Astrocyte of the hippocampus (primary cell): ENCODE data around the gene FIBCD1.

Experiments
- DNase-seq: peaks from one replicate; pipeline ENCODE4 v3.0.0; 2011; ENCODE audit warnings: low read depth, low spot score

Gene FIBCD1

GRCh38 chr9:130860458-130861316, 78.4 kb downstream of the FIBCD1 start:
- peak; percentile 98 for DNase-seq

GRCh38 chr9:130858739-130859705, 80.0 kb downstream of the FIBCD1 start:
- DNase-seq = peak; percentile 29

- DNase-seq = peak; percentile 95
These were observed 80.9 kb downstream of the FIBCD1 start for GRCh38 chr9:130857864-130858738.

- DNase-seq = no peak
These were observed 82.6 kb downstream of the FIBCD1 start for GRCh38 chr9:130856474-130856873.

- DNase-seq = no peak
These were observed 84.2 kb downstream of the FIBCD1 start for GRCh38 chr9:130854835-130855234.

GRCh38 chr9:130854092-130854491, 85.0 kb downstream of the FIBCD1 start:
- DNase-seq = no peak

GRCh38 chr9:130852801-130853200, 86.2 kb downstream of the FIBCD1 start:
- no peak for DNase-seq
